Endodermal cell (in vitro differentiated cells): Measurements from ENCODE around the gene ASIC4. TPM values are rescaled to one million over a fixed set of nuclear protein-coding genes. Genes with fewer than 3 reads are reported as not detected.

Experiments
- DNase-seq: peaks from one replicate; pipeline ENCODE4 v3.0.0-alpha.2; 2017
- H3K27ac ChIP-seq: 2 replicates; pipeline ENCODE4 v1.5.1; 2013; ENCODE audit warnings: mild to moderate bottlenecking, low read depth, low read length, moderate library complexity
- H3K27me3 ChIP-seq: 2 replicates; pipeline ENCODE4 v1.6.1; 2013; ENCODE audit warnings: mild to moderate bottlenecking, low read length, moderate library complexity; ENCODE audit not compliant: insufficient read depth, control insufficient read depth, poor library complexity, severe bottlenecking
- H3K36me3 ChIP-seq: 2 replicates; pipeline ENCODE4 v1.7.0; 2013; ENCODE audit warnings: mild to moderate bottlenecking, low read length, moderate library complexity; ENCODE audit not compliant: control insufficient read depth, insufficient read depth
- H3K4me1 ChIP-seq: one replicate; pipeline ENCODE4 v1.7.0; 2013; ENCODE audit warnings: low read length; ENCODE audit not compliant: control insufficient read depth, insufficient read depth
- H3K4me3 ChIP-seq: 2 replicates; pipeline ENCODE4 v1.5.1; 2013; ENCODE audit warnings: mild to moderate bottlenecking, low read length, moderate library complexity
- H3K9ac ChIP-seq: 2 replicates; pipeline ENCODE4 v1.6.1; 2013; ENCODE audit warnings: mild to moderate bottlenecking, low read length, moderate library complexity; ENCODE audit not compliant: poor library complexity, severe bottlenecking; ENCODE audit errors: extremely low read depth
- H3K9me3 ChIP-seq: 2 replicates; pipeline ENCODE4 v1.6.1; 2013; ENCODE audit warnings: mild to moderate bottlenecking, low read length, moderate library complexity; ENCODE audit not compliant: control insufficient read depth
- H3K27ac Mint-ChIP-seq: 2 replicates; pipeline ENCODE4 v1.8.0; 2020; ENCODE audit warnings: mixed read lengths
- H3K27me3 Mint-ChIP-seq: 2 replicates; pipeline ENCODE4 v1.8.0; 2021; ENCODE audit warnings: mild to moderate bottlenecking, mixed read lengths; ENCODE audit not compliant: insufficient read depth
- H3K36me3 Mint-ChIP-seq: 2 replicates; pipeline ENCODE4 v1.8.0; 2020; ENCODE audit warnings: low read depth, mixed read lengths
- H3K4me1 Mint-ChIP-seq: 2 replicates; pipeline ENCODE4 v1.8.0; 2020; ENCODE audit warnings: mixed read lengths
- H3K4me3 Mint-ChIP-seq: 2 replicates; pipeline ENCODE4 v1.8.0; 2020; ENCODE audit warnings: mild to moderate bottlenecking, moderate library complexity, mixed read lengths
- H3K9me3 Mint-ChIP-seq: 2 replicates; pipeline ENCODE4 v1.8.0; 2020; ENCODE audit warnings: mild to moderate bottlenecking, mixed read lengths
- CTCF ChIP-seq: fragments of 200-600 bp; sonication (generic); conservative IDR thresholded peaks from 2 replicates; pipeline ENCODE4 v1.5.0; 2021; ENCODE audit warnings: antibody characterized with exemption, mild to moderate bottlenecking
- WGBS, 2 experiments: methylation state at CpG; one replicate each; pipeline versions ENCODE4 v1.1.5 to v1.1.7; 2013; ENCODE audit warnings: missing lambda C conversion rate in 2 of 2, mixed read lengths in 1 of 2; ENCODE audit not compliant: insufficient coverage in 1 of 2, insufficient read length in 1 of 2; 5-methylcytosine and 5-hydroxymethylcytosine counted together
- total RNA-seq, 2 donors: library from RNA; stranded (reverse); fragmentation: NEBNext Ultra II Directional in 1 of 2; extraction: Animal tissue kit (Norgen Biotek cat#: 25700) in 1 of 2; gene quantifications; 2 replicates in 1 of 2; 3 replicates in 1 of 2; pipeline ENCODE4 v1.2.1, GENCODE V29; 2021

ASIC4 gene
- total RNA-seq, 2 donors from 2014 or later, result 0.29 to 1.00 TPM

GRCh38 chr2:219500135-219500534, 14.1 kb upstream of the ASIC4 start:
- peaks cover 31% of the 10 kb centered on the region for H3K27me3 ChIP-seq
- no peak for DNase-seq
- no peaks in the 10 kb centered on the region for H3K9me3 ChIP-seq
- Mint-ChIP-seq H3K4me1 (peaks cover 23% of the 10 kb centered on the region), H3K27ac (no peak overlapping the region), H3K9me3 (no peaks in the 10 kb centered on the region), H3K4me3 (peak overlapping the region; percentile 80), H3K36me3 (peaks cover 21% of the 10 kb centered on the region), H3K27me3 (peaks cover 34% of the 10 kb centered on the region)
- H3K9ac ChIP-seq, result no peak overlapping the region
- H3K36me3 ChIP-seq, result peaks cover 4% of the 10 kb centered on the region
- H3K4me3 ChIP-seq, result peak overlapping the region; percentile 98
- 80 to 83% methylated on average over 1 to 2 of the region's 2 CpGs for WGBS, 2 experiments
- peak; percentile 68 for TF ChIP-seq CTCF
- H3K27ac ChIP-seq, result no peak overlapping the region
- peaks cover 9% of the 10 kb centered on the region for H3K4me1 ChIP-seq

GRCh38 chr2:219501849-219502248, 12.4 kb upstream of the ASIC4 start:
- H3K4me1 Mint-ChIP-seq, result peaks cover 23% of the 10 kb centered on the region
- peaks cover 14% of the 10 kb centered on the region for H3K27me3 ChIP-seq
- H3K9me3 Mint-ChIP-seq, result no peaks in the 10 kb centered on the region
- no peak overlapping the region for H3K27ac ChIP-seq
- TF ChIP-seq CTCF, result no peak
- no peaks in the 10 kb centered on the region for H3K9me3 ChIP-seq
- no peak overlapping the region for H3K4me3 ChIP-seq
- peaks cover 17% of the 10 kb centered on the region for H3K27me3 Mint-ChIP-seq
- H3K9ac ChIP-seq, result no peak overlapping the region
- DNase-seq, result no peak
- peaks cover 7% of the 10 kb centered on the region for H3K4me1 ChIP-seq
- 94 to 95% methylated on average over 6 to 14 of the region's 14 CpGs for WGBS, 2 experiments
- H3K27ac Mint-ChIP-seq, result no peak overlapping the region
- peaks cover 24% of the 10 kb centered on the region for H3K36me3 Mint-ChIP-seq
- peaks cover 10% of the 10 kb centered on the region for H3K36me3 ChIP-seq
- no peak overlapping the region for H3K4me3 Mint-ChIP-seq

GRCh38 chr2:219502618-219503017, 11.7 kb upstream of the ASIC4 start:
- Histone ChIP-seq H3K27ac (no peak overlapping the region), H3K27me3 (peaks cover 6% of the 10 kb centered on the region), H3K9me3 (no peaks in the 10 kb centered on the region), H3K9ac (no peak overlapping the region), H3K4me1 (peaks cover 2% of the 10 kb centered on the region), H3K4me3 (no peak overlapping the region), H3K36me3 (peaks cover 10% of the 10 kb centered on the region)
- peaks cover 24% of the 10 kb centered on the region for H3K36me3 Mint-ChIP-seq
- TF ChIP-seq CTCF, result no peak
- H3K4me3 Mint-ChIP-seq, result no peak overlapping the region
- peaks cover 9% of the 10 kb centered on the region for H3K27me3 Mint-ChIP-seq
- no peak overlapping the region for H3K27ac Mint-ChIP-seq
- DNase-seq, result no peak
- H3K4me1 Mint-ChIP-seq, result peaks cover 27% of the 10 kb centered on the region
- no peaks in the 10 kb centered on the region for H3K9me3 Mint-ChIP-seq
